Spleen (tissue), 7 donors: ENCODE measurements around the gene OPCML.

Experiments used
- POLR2AphosphoS5 ChIP-seq, 3 donors: sonication (generic); formaldehyde crosslinking; IDR thresholded peaks; one replicate each; pipeline ENCODE4 v1.5.1; 2017; ENCODE audit warnings: antibody characterized with exemption in 3 of 3
- TF ChIP-seq, protein P1 (sequence below), 11 experiments: fragments of 200-600 bp in 7 of 11; fragments of 450-650 bp in 4 of 11; sonication (generic) in 4 of 11; IDR thresholded peaks in 8 of 11; conservative IDR thresholded peaks in 3 of 11; 1 replicate in 7 of 11; 2 replicates in 4 of 11; pipeline versions ENCODE4 v1.4.0 to v1.8.0; 2016 to 2021; ENCODE audit warnings: antibody characterized with exemption in 11 of 11, inconsistent platforms in 4 of 11, mild to moderate bottlenecking in 1 of 11
- donor health status: DM: no; HTN: no; CAD: no; lungs with moderate emphysema.
- donor health status: DM: no; HTN: no; CAD: no.
- donor health status: DM: no; HTN: no; CAD: no.

GRCh38 chr11:132961453-132961852 lies 570.8 kb downstream of the OPCML start:
- TF ChIP-seq, protein P1, sequence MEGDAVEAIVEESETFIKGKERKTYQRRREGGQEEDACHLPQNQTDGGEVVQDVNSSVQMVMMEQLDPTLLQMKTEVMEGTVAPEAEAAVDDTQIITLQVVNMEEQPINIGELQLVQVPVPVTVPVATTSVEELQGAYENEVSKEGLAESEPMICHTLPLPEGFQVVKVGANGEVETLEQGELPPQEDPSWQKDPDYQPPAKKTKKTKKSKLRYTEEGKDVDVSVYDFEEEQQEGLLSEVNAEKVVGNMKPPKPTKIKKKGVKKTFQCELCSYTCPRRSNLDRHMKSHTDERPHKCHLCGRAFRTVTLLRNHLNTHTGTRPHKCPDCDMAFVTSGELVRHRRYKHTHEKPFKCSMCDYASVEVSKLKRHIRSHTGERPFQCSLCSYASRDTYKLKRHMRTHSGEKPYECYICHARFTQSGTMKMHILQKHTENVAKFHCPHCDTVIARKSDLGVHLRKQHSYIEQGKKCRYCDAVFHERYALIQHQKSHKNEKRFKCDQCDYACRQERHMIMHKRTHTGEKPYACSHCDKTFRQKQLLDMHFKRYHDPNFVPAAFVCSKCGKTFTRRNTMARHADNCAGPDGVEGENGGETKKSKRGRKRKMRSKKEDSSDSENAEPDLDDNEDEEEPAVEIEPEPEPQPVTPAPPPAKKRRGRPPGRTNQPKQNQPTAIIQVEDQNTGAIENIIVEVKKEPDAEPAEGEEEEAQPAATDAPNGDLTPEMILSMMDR (IDR thresholded peaks at IDR 0.05 in 8 of 11, conservative IDR thresholded peaks at IDR 0.05 in 3 of 11), result no peak
- TF ChIP-seq POLR2AphosphoS5 (IDR thresholded peaks at IDR 0.05), result no peak
